Activated CD8-positive, alpha-beta T cell treated with anti-CD3 and anti-CD28 coated beads for 36 hours (primary cell): Measurements from ENCODE around the gene USP40. TPM values are rescaled to one million over a fixed set of nuclear protein-coding genes. Genes with fewer than 3 reads are reported as not detected.

ENCODE experiments used
- ATAC-seq: fragments of 200-7000 bp; cut with Tn5 transposase; one replicate; pipeline ENCODE4 v1.10.0; 2021; ENCODE audit warnings: mild to moderate bottlenecking, moderate library complexity
- CTCF ChIA-PET: fragments of 350-600 bp; sonication (Branson Sonifier 250); formaldehyde crosslinking; loops from one replicate; lab custom pipeline; 2021; ENCODE audit warnings: antibody characterized with exemption; lab: Charles Lee
- POLR2A ChIA-PET: fragments of 350-600 bp; sonication (Branson Sonifier 250); formaldehyde crosslinking; loops from one replicate; lab custom pipeline; 2021; ENCODE audit warnings: antibody characterized with exemption; lab: Charles Lee
- DNase-seq: peaks from one replicate; pipeline ENCODE4 v3.0.0-alpha.2; 2020
- H3K27ac Mint-ChIP-seq: one replicate; pipeline ENCODE4 v1.8.0; 2021; ENCODE audit warnings: mild to moderate bottlenecking, mixed read lengths
- H3K27me3 Mint-ChIP-seq: one replicate; pipeline ENCODE4 v1.8.0; 2021; ENCODE audit warnings: mixed read lengths
- H3K36me3 Mint-ChIP-seq: one replicate; pipeline ENCODE4 v1.8.0; 2021; ENCODE audit warnings: low read depth, mixed read lengths
- H3K4me1 Mint-ChIP-seq: one replicate; pipeline ENCODE4 v1.8.0; 2021; ENCODE audit warnings: low read depth, mixed read lengths
- H3K4me3 Mint-ChIP-seq: one replicate; pipeline ENCODE4 v1.8.0; 2021; ENCODE audit warnings: mild to moderate bottlenecking, moderate library complexity, mixed read lengths
- H3K9me3 Mint-ChIP-seq: one replicate; pipeline ENCODE4 v1.8.0; 2021; ENCODE audit warnings: mixed read lengths
- CTCF ChIP-seq: fragments of 200-600 bp; IDR thresholded peaks from one replicate; pipeline ENCODE4 v1.8.0; 2022; ENCODE audit warnings: antibody characterized with exemption, mild to moderate bottlenecking
- intact Hi-C: fragments of 100-400 bp; cut with micrococcal nuclease; formaldehyde crosslinking; loops from one replicate; pipeline ENCODE4 v1.10.0; 2022
- total RNA-seq, 2 experiments: library from RNA; stranded (reverse); gene quantifications; one replicate each; pipeline ENCODE4 v1.2.3, GENCODE V29; 2021

Gene USP40
- total RNA-seq, 2 experiments from 2014 or later = 14.0 to 15.8 TPM

GRCh38 chr2:233455006-233455405 is 111.6 kb downstream of the USP40 start:
- no peak for DNase-seq
- H3K4me3 Mint-ChIP-seq = no peak overlapping the region
- POLR2A ChIA-PET = interaction anchor here (0.6 kb wide), 1 partner anchor 260 kb away, joined by 3 read pairs; no protein-coding TSS in a partner anchor

GRCh38 chr2:233453916-233454315 is 112.7 kb downstream of the USP40 start:
- no peak for ATAC-seq
- no peak overlapping the region for H3K4me3 Mint-ChIP-seq
- no peak for TF ChIP-seq CTCF
- no peak overlapping the region for H3K27ac Mint-ChIP-seq
- H3K36me3 Mint-ChIP-seq = peaks cover 37% of the 10 kb centered on the region
- POLR2A ChIA-PET = interaction anchor here (1.7 kb wide), 1 partner anchor 15 kb away, joined by 3 read pairs; no protein-coding TSS in a partner anchor
- no peaks in the 10 kb centered on the region for H3K9me3 Mint-ChIP-seq
- no peaks in the 10 kb centered on the region for H3K4me1 Mint-ChIP-seq
- no peak for DNase-seq
- CTCF ChIA-PET = interaction anchor here (2.9 kb wide), 1 partner anchor 10 kb away, joined by 13 read pairs; no protein-coding TSS in a partner anchor
- intact Hi-C loops = no loop called here
- H3K27me3 Mint-ChIP-seq = no peaks in the 10 kb centered on the region

More at GRCh38 chr2:233455006-233455405, 111.6 kb downstream of the USP40 start:
- intact Hi-C loops = no loop called here
- Mint-ChIP-seq H3K9me3 (no peaks in the 10 kb centered on the region), H3K27me3 (no peaks in the 10 kb centered on the region), H3K36me3 (peaks cover 33% of the 10 kb centered on the region), H3K4me1 (no peaks in the 10 kb centered on the region), H3K27ac (no peak overlapping the region)
- CTCF ChIA-PET = interaction anchor here (1.3 kb wide), 1 partner anchor 10 kb away, joined by 3 read pairs; no protein-coding TSS in a partner anchor
- TF ChIP-seq CTCF = no peak
- ATAC-seq = no peak

- no peak for ATAC-seq
- intact Hi-C loops = no loop called here
- no peak overlapping the region for H3K4me3 Mint-ChIP-seq
- no peaks in the 10 kb centered on the region for H3K4me1 Mint-ChIP-seq
- POLR2A ChIA-PET = interaction anchor here (1.7 kb wide), 1 partner anchor 16 kb away, joined by 3 read pairs; no protein-coding TSS in a partner anchor
- no peaks in the 10 kb centered on the region for H3K27me3 Mint-ChIP-seq
- DNase-seq = no peak
- H3K27ac Mint-ChIP-seq = no peak overlapping the region
- CTCF ChIA-PET = interaction anchor here (2.9 kb wide), 1 partner anchor 10 kb away, joined by 13 read pairs; no protein-coding TSS in a partner anchor
- no peak for TF ChIP-seq CTCF
- H3K36me3 Mint-ChIP-seq = peaks cover 38% of the 10 kb centered on the region
- H3K9me3 Mint-ChIP-seq = no peaks in the 10 kb centered on the region
These were observed 113.3 kb downstream of the USP40 start for GRCh38 chr2:233453111-233453915.

GRCh38 chr2:233451950-233452349 is 114.6 kb downstream of the USP40 start:
- ChIA-PET CTCF (interaction anchor here (2.9 kb wide), 1 partner anchor 8 kb away, joined by 13 read pairs; no protein-coding TSS in a partner anchor), POLR2A (interaction anchor here (1.7 kb wide), 1 partner anchor 17 kb away, joined by 3 read pairs; no protein-coding TSS in a partner anchor)
- intact Hi-C loops = no loop called here
- ATAC-seq = no peak
- Mint-ChIP-seq H3K36me3 (peaks cover 35% of the 10 kb centered on the region), H3K27me3 (no peaks in the 10 kb centered on the region), H3K9me3 (no peaks in the 10 kb centered on the region), H3K4me3 (no peak overlapping the region), H3K4me1 (no peaks in the 10 kb centered on the region), H3K27ac (no peak overlapping the region)
- no peak for TF ChIP-seq CTCF
- DNase-seq = no peak
